HG03135 (cell line): ENCODE data around the gene SLX4.
A peak's percentile ranks its signal among the peaks of the same experiment; 100 is the strongest.
"Not testable (repeated sequence)": the region's sequence is repeated elsewhere in the genome, so short reads cannot be mapped to it uniquely, and the experiment has no call there.

Experiments
- ATAC-seq: cut with Tn5 transposase; IDR thresholded peaks from one replicate; pipeline ENCODE4 v1.9.1; 2021; ENCODE audit warnings: mild to moderate bottlenecking, moderate library complexity; ENCODE audit not compliant: unreplicated experiment

SLX4 gene

GRCh38 chr16:3642397-3643094 is 31.1 kb upstream of the SLX4 start:
- ATAC-seq, result no peak

DNA sequence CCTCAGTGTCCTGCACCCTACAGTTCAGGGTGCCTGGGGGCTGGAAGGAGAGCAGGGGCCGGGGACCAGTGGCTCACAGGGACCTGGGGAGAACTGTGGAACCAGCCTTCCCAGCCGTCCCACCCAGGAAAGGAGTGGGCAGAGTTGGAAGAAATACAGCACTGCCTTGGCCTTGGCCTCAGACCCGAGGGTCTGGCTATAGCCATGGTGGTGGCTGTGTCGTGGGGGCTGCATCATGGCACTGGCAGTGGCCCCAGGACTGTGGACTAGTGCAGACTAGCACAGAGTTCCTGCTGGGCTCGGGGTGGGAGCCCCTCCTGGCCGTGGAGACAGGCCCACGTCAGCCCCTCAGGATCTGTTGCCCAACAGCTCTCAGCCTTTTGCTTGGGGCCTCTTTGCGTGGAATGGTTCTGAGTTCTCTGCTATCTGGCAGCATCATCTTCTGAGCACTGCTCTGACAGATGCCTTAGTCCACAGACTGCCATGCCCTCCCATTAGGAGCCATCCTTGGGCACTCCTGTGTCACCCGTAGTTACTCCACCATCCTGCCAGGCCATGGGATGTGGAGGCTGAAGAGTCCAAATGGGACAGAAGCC is 30.5 kb upstream of the SLX4 start:
- ATAC-seq, result no peak

GRCh38 chr16:3640632-3641501 is 29.5 kb upstream of the SLX4 start:
- no peak for ATAC-seq

- ATAC-seq, result no peak
Observed at GRCh38 chr16:3640207-3640606, 28.8 kb upstream of the SLX4 start.

DNA sequence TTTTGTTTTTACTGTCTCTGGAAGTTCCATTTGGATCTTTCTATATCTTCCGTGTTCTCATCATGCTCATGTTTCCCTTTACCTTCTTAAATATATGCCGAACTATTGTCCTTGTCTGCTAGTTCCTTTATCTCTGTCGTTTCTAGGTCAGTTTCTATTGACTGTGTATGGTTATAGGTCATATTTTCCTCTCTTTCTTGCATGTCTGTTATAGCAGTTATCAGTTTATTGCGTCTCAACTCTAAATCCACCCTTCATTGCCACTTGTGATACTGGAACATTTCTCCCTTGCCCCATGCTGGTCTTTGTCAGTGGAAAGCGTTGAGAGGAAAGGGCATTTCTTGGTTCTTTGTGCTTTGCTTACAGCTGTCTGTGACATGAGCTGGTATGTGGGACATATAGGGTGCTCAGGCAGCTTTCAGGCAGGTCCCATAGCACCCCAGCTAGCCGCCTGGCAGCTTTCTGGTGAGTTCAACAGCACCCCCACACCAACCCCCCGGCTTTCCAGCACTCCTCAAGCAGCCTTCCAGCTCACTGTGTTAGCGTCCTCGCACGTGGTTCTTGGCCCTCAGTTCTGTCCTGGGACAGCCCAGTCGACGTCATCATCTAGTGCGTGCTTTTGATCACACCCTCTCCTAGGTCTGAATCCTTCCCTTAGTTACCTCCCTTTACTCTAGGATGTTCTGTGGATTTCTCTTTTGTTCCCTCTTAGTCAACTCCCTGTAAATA is 27.7 kb upstream of the SLX4 start:
- ATAC-seq, result no peak

- ATAC-seq, result no peak
Observed at GRCh38 chr16:3637371-3637923, 26.0 kb upstream of the SLX4 start.

DNA sequence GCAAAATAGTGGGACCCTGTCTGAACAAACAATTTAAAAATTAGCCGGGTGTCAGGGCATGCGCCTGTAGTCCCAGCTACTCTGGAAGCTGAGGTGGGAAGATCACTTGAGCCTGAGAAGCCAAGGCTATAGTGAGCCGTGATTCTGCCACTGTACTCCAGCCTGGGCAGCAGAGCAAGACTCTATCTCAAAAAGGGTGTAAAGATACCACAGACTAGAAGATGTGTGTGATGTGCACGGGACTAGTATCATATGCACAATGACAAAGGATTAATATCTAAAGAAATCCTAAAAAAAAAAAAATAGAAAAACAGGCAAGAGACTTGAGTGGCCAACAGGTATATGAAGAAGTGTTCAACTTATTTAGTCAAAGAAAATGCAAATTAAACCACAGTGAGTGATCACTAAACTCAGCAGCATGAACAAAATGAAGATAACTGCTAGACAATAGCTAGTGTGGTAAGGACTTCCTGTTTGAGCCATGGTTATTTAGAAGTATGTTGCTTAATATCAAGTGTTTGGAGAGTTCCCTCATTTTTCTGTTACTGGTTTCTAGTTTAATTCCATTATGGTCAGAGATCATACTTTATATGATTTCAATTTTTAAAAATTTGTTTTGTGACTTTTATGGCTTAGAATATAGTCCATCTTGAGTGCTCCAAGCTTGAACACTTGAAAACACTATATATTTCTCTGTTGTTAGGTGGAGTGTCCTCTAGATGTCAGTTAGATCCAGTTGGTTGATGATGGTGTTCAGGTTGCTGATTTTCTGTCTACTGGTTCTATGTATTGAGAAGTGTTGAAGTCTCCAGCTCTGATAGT is 14.7 kb upstream of the SLX4 start:
- peak; percentile 53 for ATAC-seq

DNA sequence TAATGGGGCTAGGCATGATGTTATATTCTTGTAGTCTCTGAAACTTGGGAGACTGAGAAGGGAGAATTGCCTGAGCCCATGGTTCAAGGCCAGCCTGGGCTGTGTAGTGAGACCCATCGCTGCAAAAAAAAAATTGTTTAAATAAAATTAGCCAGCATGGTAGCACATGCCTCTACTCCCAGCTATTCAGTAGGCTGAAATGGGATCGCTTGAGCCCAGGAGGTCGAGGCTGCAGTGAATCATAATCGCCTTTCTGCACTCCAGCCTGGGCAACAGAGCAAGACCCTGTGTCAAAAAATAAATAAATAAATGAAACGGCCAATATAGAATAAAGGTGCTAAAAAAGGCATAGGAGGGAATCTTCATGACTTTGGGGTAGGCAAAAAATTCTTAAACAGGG is 13.9 kb upstream of the SLX4 start:
- no peak for ATAC-seq

- ATAC-seq, result no peak
Observed at GRCh38 chr16:3623642-3624041, 12.2 kb upstream of the SLX4 start.

DNA sequence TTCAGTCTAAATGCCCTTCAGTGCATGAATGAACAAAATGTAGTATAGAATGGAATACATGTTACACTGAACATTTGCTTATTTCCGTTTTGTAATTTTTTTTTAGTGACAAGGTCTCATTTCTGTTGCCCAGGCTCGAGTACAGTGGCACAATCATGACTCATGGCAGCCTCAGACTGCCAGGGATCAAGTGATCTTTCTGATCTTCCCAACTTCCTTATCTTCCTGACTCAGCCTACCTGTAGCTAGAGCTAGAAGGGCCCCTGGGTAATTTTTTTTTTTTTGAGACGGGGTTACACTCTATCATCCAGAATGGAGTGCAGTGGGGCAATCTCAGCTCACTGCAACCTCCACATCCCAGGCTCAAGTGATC is 7.3 kb upstream of the SLX4 start:
- ATAC-seq, result no peak

GRCh38 chr16:3612510-3613466 is 1.4 kb upstream of the SLX4 start:
- no peak for ATAC-seq

DNA sequence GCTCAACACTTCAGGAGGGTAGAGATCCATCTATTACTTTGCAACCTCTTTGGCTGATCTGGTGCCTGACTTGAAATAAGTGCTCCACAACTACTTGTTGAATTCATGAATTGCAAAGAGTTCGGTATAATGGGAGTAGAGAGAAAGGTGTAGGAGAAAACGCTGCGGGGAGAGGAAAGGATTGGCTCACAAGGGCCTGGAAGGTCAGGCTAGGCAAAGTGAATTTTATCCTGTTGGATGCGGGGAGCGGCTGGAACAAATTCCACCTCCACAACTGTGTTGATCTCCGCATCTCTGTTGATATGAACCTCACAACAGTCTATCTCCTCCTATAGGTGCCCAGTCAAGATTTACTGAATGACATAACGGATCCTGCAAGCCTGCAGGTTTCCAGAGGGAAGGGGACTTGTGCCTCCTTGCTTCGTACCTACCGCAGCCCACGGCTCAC is 684 bp downstream of the SLX4 start:
- ATAC-seq, result no peak

DNA sequence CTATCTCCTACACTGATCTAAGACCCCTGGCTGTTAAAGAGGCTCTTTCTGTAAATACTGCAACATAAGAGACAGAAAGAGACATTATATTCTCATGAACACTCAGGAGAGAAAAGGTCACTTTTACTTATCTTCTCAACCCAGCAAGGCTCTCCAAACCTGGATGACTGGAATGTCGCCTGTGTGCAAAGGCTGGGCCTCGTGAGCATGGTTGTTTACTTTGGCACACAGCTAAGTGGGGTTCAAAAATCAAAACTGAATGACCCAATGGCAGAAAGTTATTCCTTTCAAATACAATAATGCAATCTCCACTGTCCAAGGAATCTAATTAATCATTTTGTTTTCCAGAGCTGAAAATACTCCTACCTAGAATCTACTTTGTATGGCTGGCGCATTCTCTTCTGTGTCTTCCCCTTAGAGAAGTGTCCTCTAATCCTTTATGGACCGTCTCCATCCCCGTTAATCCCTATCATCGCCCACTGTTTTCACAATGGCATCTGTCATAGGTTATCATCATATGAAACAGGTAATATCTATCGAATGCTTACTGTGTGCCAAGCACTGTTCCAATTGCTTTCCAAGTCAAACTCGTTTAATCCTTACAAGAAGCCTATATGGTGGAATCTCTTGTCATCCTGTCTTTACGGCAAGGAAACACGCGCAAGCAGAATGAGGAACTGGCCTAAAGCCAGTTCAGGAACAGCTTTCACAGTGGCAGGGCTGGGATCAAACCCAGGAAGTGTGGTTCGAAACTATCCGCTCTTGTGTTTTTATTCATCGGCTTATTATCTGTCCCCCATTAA is 1.3 kb downstream of the SLX4 start:
- ATAC-seq, result no peak

GRCh38 chr16:3608976-3609375 is 2.4 kb downstream of the SLX4 start:
- ATAC-seq, result not testable (repeated sequence)

- no peak for ATAC-seq
Observed at GRCh38 chr16:3608069-3608468, 3.3 kb downstream of the SLX4 start.

DNA sequence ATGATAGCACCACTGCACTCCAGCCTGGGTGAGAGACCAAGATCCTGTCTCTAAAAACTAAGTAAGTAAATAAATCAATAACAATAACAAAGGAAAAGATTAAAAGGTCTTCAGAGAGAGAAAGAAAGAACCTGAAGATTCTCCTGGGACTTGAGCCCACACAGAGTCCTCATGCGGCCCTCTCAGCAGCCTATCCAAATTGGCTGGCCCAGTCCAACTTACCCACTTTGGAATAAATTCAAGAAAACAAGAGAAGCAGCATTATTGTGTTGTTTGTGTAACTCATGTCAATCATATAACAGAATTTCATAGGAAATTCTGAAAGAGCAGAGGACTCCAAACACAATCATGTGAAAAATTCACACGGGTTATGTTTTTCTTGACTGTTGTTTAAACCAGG is 3.8 kb downstream of the SLX4 start:
- ATAC-seq, result no peak

DNA sequence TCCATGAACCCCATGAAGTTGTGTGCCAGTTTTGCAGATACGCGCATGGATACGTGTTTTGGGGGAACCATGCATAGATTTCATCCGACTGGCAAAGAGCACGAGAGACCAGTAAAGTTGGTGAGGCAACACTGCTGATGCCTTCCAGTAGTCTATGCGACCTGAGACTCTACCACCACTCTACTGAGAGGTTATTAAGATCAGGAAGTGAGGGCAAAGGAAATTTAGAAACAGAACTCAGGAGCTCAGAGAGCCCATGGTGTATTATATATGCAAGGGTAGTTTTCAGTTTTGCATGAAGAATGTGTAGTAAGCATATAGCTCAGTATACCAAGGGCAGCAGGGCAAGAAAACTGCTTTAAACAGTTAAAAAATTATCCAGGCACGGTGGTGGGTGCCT is 4.2 kb downstream of the SLX4 start:
- ATAC-seq, result no peak

DNA sequence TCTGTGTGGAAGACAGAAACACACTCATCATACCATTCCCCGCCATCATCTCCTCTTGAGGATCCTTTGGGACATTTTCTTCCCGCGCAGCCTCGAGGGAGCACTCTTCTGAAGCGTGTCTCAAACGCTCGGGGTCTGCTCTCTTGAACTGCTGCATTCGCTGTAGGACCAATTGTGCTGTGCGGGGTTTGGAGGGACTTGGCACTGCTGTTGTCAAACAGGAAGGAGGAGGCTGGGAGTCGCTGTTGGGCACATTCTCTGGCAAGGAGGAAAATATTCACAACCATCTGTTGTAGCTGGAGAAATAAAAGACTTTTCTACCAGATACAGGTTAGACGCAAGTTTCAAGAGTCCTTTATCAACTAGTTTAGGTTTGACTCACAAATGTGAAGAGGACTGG is 5.0 kb downstream of the SLX4 start:
- ATAC-seq, result no peak
